Upper lobe of left lung (tissue), 4 donors: Measurements from ENCODE around the gene REPIN1.

Experiments
- CTCF ChIP-seq, 6 experiments: fragments of 450-650 bp in 4 of 6; fragments of 200-600 bp in 2 of 6; sonication (generic) in 2 of 6; IDR thresholded peaks; one replicate each; pipeline ENCODE4 v1.5.1; 2016 to 2019; ENCODE audit warnings: antibody characterized with exemption in 6 of 6
- POLR2A ChIP-seq, 4 donors: fragments of 450-650 bp; IDR thresholded peaks; one replicate each; pipeline ENCODE4 v1.5.1; 2016 to 2017; ENCODE audit warnings: antibody characterized with exemption in 4 of 4, mild to moderate bottlenecking in 2 of 4
- POLR2AphosphoS5 ChIP-seq, 2 donors: sonication (generic); formaldehyde crosslinking; IDR thresholded peaks; one replicate each; pipeline ENCODE4 v1.5.1; 2017; ENCODE audit warnings: antibody characterized with exemption in 2 of 2

GRCh38 chr7:150371131-150371995 lies 2.7 kb downstream of the REPIN1 start:
- TF ChIP-seq CTCF (IDR thresholded peaks at IDR 0.05) (no peak), POLR2A (IDR thresholded peaks at IDR 0.05) (no peak), POLR2AphosphoS5 (IDR thresholded peaks at IDR 0.05) (no peak)
